Adipocyte (in vitro differentiated cells): ENCODE measurements around the gene PCNX2.

ENCODE experiments used
- DNase-seq: peaks from one replicate; pipeline ENCODE4 v3.0.0-alpha.2; 2015; ENCODE audit warnings: low read depth
- H3K27me3 ChIP-seq: replicated peaks from 2 replicates; pipeline ENCODE4 v1.7.0; 2013; ENCODE audit warnings: mild to moderate bottlenecking, low read length, moderate library complexity; ENCODE audit not compliant: control insufficient read depth, insufficient read depth
- H3K36me3 ChIP-seq: 2 replicates; pipeline ENCODE4 v1.7.0; 2013; ENCODE audit warnings: low read length, mild to moderate bottlenecking, moderate library complexity; ENCODE audit not compliant: control insufficient read depth, insufficient read depth, severe bottlenecking
- H3K4me1 ChIP-seq: 2 replicates; pipeline ENCODE4 v1.7.0; 2013; ENCODE audit warnings: mild to moderate bottlenecking, low read length, moderate library complexity; ENCODE audit not compliant: control insufficient read depth, insufficient read depth
- H3K4me3 ChIP-seq: 2 replicates; pipeline ENCODE4 v1.7.0; 2013; ENCODE audit warnings: mild to moderate bottlenecking, low read length, moderate library complexity
- H3K9ac ChIP-seq: 2 replicates; pipeline ENCODE4 v1.7.0; 2013; ENCODE audit warnings: mild to moderate bottlenecking, low read length, moderate library complexity
- H3K9me3 ChIP-seq: 2 replicates; pipeline ENCODE4 v1.7.0; 2013; ENCODE audit warnings: mild to moderate bottlenecking, low read length, moderate library complexity; ENCODE audit not compliant: control insufficient read depth

Gene PCNX2, protein sequence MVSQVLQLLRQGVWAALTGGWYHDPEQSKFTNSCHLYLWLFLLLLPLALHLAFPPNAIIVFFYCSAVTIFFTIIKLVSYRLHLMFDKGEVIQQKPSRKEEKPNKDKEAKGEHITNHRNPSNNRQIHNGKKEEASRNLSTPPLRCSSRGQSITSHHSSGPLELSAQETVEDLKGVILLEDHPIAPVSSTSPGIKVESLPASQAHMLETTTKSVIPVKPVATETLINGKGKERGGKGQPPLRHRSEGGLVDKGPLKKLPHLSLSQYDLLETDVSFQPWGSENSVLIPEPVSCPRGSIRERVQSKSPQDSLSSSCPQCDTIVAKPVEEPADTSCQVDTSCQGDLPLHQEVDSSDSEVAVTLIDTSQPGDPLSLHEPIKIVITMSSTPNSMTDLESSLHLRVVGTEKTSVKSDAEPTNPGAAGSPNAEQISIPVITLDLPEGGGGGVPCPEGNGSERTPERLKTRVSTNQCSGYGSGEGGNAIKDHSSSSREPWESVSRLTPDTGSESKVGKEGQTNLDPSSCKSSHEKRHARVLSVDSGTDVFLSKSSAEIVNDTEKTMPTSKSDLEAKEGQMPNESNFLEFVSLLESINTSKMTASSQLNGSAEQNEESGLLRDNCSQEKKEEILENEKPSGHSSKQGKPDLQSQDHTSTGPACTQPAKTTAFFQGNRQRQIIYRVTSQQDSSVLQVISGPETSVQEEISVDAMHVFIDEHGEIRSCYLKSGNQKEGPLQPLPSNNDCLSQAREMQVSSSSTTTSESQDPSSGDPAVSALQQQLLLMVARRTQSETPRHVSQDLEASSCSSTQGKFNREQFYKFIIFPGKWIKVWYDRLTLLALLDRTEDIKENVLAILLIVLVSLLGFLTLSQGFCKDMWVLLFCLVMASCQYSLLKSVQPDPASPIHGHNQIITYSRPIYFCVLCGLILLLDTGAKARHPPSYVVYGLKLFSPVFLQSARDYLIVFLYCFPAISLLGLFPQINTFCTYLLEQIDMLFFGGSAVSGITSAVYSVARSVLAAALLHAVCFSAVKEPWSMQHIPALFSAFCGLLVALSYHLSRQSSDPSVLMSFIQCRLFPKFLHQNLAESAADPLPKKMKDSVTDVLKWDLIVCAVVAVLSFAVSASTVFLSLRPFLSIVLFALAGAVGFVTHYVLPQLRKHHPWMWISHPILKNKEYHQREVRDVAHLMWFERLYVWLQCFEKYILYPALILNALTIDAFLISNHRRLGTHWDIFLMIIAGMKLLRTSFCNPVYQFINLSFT (N-terminal part only)

DNA sequence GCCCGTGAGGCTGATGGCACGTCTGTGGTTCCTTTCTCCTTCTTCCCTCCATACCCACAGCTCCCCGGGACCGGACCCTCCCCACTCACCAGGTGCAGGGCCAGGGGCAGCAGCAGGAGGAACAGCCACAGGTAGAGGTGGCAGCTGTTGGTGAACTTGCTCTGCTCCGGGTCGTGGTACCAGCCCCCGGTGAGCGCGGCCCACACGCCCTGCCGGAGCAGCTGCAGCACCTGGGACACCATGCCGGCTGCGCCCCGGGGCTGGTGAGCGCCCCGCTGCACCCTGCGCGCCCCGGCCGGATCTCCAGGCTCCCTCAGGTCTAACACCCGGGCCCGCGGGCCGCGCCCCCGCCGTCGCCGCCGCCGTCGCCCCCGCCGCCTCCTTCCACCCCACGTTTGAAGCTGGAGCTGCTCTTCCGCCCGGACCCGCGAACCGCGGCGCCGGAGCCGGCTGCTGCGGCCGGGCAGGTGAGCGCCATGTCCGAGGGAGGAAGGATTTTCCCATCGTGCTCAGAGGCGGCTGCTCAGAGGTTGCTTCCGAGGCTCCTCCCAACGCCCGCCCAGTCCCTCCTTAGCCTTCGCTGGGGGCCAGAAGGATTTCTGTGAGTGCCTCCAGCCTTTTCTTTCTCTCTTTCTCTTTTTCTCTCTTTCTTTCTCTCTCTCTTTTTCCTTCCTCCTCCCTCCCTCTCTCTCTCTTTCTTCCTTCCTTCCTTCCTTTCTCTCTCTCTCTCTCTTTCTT is at the start of gene PCNX2:
TSS of gene PCNX2 (minus strand) at position 489 of the 738 bp plus-strand sequence. CDS start at position 242, 247 bp downstream.
- DNase-seq = peak; percentile 75
- peaks cover 15% of the 10 kb centered on the region for H3K4me1 ChIP-seq

DNA sequence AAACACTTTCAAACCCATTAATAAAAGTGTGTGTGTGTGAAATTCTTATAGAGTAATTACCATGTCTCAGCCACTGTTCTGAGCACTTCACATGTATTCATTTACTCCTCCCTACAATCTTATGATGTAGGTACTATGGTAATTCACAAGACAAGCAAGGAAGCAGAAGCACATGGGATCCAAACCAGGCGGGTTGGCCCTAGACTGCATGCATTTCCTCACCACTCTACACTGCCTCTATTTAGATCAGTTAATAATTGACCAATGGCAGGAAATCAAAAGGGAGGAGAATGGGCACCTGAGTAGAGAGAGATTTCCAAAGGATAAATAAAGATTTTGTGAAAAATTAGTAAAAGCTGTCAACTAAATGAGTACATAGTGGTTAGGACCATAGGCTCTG is 47.7 kb upstream of the PCNX2 start:
- H3K4me3 ChIP-seq = no peak overlapping the region
- H3K9me3 ChIP-seq = no peaks in the 10 kb centered on the region
- no peak for DNase-seq
- H3K36me3 ChIP-seq = no peaks in the 10 kb centered on the region
- H3K27me3 ChIP-seq = peaks cover 9% of the 10 kb centered on the region
- no peaks in the 10 kb centered on the region for H3K4me1 ChIP-seq
- H3K9ac ChIP-seq = no peak overlapping the region

More for the DNA sequence above, at the start of gene PCNX2:
- Histone ChIP-seq H3K9ac (peak within 1 kb of the TSS; percentile 89), H3K27me3 (no peaks in the 10 kb centered on the region), H3K4me3 (peak within 1 kb of the TSS; percentile 92), H3K9me3 (no peaks in the 10 kb centered on the region), H3K36me3 (no peaks in the 10 kb centered on the region)

DNA sequence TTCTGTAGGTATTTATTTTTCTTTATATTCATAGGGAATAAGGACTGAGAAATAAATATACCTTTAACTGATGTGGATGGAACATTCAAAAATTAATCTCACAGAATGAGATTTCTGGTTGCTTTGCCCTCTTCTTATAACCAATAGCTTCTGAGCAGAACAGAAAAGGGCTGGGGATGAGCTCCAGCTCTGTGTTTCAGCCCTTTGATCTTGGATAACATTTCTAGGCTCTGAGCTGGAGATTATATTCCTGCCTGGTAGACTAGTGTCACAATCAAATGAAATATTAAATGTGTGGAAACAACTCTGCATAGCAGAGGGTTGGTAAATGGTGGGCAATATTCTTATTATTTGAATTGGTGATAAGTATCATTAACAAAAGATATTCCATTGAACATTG is 46.6 kb upstream of the PCNX2 start:
- no peak overlapping the region for H3K9ac ChIP-seq
- H3K36me3 ChIP-seq = no peaks in the 10 kb centered on the region
- H3K4me3 ChIP-seq = no peak overlapping the region
- H3K27me3 ChIP-seq = peaks cover 11% of the 10 kb centered on the region
- H3K4me1 ChIP-seq = no peaks in the 10 kb centered on the region
- H3K9me3 ChIP-seq = no peaks in the 10 kb centered on the region
- no peak for DNase-seq

DNA sequence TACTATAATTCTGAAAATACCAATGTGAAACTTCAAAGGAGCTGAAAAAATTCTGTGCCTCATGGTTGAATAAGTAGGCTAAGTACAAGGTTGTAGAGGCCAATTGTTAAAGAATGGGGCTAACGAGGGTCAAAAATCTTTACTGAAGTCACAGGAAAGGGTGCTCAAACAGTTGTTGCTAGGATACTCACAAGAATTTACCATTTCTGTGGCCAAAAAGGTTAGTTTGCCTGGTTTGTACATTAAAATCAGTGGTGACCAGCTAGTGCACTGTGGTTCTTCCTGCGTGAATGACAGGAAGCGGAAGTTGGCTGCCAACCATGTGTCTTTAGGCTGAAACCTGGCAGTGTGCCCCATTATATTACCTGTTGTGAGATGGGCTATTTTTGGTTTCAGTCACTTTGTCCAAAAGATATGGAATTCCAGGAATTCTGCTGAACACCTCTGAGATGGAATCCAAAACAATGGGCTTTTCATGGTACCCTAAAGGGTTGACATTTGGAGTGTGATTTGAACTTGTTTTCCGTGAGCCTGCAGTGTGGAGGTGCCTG is 45.5 kb upstream of the PCNX2 start:
- H3K9me3 ChIP-seq = no peaks in the 10 kb centered on the region
- no peak overlapping the region for H3K9ac ChIP-seq
- H3K4me3 ChIP-seq = no peak overlapping the region
- peaks cover 11% of the 10 kb centered on the region for H3K27me3 ChIP-seq
- H3K4me1 ChIP-seq = no peaks in the 10 kb centered on the region
- no peaks in the 10 kb centered on the region for H3K36me3 ChIP-seq
- no peak for DNase-seq

DNA sequence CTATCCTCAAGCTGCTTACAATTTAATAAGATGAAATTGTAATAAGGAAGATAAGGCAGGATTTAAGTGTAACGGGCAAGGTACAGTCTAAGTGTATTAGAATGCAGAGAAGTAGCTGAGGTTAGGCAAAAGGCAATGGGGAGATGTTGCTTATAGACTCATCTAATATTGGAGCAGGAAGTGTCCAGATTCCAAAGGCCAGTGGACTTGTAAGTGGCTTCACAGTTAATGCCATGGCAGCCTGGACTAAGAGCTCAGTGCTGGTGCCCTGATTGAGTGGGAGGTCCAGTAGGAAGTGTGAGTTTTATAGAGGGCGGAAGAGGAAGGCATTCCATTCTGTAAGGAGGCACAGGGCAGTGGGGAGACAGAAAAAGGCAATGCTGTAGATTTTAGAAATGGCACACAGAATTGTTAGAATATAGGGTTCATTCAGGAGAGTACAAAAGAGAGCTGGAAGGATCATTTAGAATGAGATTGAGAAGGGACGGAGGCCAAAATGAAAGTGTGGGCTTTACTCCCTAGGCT is 44.6 kb upstream of the PCNX2 start:
- DNase-seq = no peak
- Histone ChIP-seq H3K36me3 (no peaks in the 10 kb centered on the region), H3K4me1 (no peaks in the 10 kb centered on the region), H3K9ac (no peak overlapping the region), H3K4me3 (no peak overlapping the region), H3K9me3 (no peaks in the 10 kb centered on the region), H3K27me3 (peaks cover 11% of the 10 kb centered on the region)

DNA sequence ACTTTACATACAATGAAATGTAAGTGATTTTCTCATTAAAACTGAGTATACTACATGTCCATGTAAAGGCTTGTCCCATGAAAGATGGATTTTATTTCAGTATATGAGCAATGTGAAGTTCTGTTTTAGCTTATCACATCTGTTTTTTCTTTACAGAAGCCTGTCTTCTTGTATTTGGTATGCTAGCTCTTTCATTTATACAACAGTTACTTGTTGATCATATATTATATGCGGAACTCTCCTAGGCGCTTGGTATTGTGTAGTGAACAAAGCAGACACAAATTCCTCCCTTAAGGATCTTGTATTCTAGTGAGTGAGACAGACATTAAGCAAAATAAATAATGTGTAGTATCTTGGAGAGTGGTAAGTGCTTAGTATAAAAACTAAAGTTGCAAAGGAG is 42.6 kb upstream of the PCNX2 start:
- Histone ChIP-seq H3K4me3 (no peak overlapping the region), H3K9ac (no peak overlapping the region), H3K9me3 (no peaks in the 10 kb centered on the region), H3K36me3 (no peaks in the 10 kb centered on the region), H3K27me3 (peaks cover 11% of the 10 kb centered on the region), H3K4me1 (no peaks in the 10 kb centered on the region)
- DNase-seq = no peak

DNA sequence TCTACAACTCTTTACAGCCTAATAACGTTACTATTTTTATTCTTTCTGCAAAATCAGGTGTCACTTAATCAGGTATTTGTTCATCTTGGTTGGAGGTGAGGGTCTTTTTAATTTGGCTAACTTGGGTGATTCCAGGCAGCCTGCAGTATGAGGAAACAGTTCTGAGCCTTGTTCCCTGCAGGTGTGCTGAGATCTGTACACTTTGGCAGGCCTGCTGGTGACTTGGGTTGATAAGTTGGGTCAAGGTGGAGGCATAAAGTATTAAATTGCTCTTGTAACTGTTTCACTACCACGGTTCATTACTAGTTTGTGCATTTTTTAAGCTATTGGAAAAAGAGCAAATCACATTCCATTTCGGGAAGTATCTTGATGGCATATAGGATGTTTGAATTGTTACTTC is 42.0 kb upstream of the PCNX2 start:
- no peak overlapping the region for H3K9ac ChIP-seq
- H3K9me3 ChIP-seq = no peaks in the 10 kb centered on the region
- peaks cover 11% of the 10 kb centered on the region for H3K27me3 ChIP-seq
- no peaks in the 10 kb centered on the region for H3K36me3 ChIP-seq
- DNase-seq = no peak
- H3K4me3 ChIP-seq = no peak overlapping the region
- H3K4me1 ChIP-seq = no peaks in the 10 kb centered on the region

DNA sequence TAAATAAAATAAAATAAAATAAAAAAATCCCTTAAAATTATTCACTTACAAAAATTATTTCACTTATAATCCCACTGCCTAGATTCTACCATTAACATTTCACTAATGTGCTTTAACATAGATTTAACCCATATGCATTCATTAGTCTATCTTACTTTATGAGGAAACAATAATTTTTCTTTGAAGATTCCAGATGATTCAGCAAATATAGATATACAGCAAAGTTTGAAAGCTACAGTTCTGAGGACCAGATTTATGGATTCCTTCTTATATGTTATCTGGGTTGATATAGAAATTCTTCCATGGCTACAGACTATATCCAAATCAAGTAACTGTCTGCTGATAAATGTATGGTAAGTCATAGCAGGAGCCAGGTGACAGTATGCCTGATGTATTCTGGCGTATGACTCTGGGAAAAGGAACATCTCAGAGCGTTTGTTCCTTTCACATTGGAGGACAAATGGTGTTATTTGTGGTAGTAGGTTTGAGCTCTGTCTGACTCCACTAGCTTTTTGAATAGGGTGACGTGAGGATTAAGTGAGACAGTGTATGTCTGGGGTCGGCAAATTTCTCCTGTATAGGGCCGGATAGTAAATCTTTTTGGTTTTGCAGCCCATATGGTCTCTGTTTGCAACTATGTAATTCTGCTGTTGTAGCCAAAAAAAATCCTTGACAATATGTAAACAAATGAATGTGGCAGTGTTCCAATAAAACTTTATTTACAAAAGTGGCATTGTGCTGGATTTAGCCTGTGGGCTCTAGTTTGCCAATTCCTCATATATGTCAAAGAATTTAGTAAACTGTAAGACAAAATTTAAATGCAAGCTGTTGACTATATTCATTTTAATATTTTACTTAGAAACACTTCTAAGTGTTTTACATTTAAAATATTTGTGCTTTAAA is 41.3 kb upstream of the PCNX2 start:
- no peak overlapping the region for H3K9ac ChIP-seq
- no peaks in the 10 kb centered on the region for H3K9me3 ChIP-seq
- no peaks in the 10 kb centered on the region for H3K36me3 ChIP-seq
- no peak for DNase-seq
- no peaks in the 10 kb centered on the region for H3K4me1 ChIP-seq
- peaks cover 11% of the 10 kb centered on the region for H3K27me3 ChIP-seq
- H3K4me3 ChIP-seq = no peak overlapping the region

DNA sequence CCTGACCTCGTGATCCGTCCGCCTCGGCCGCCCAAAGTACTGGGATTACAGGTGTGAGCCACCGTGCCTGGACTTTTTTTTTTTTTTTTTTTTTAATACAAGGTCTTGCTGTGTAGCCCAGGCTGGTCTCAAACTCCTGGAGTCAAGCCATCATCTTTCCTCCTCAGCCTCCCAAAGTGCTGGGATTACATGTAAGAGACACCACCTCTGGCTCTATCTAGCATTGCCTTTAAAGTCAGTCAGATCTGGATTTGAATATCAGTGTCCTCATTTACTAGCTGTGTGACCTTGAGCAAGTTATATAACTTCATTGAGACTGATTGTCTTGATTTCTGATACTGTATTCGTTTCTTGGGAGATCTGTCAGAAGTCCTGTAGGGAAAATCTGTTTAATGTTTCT is 38.6 kb upstream of the PCNX2 start:
- no peaks in the 10 kb centered on the region for H3K36me3 ChIP-seq
- no peak overlapping the region for H3K9ac ChIP-seq
- no peaks in the 10 kb centered on the region for H3K4me1 ChIP-seq
- H3K27me3 ChIP-seq = peaks cover 6% of the 10 kb centered on the region
- H3K9me3 ChIP-seq = no peaks in the 10 kb centered on the region
- H3K4me3 ChIP-seq = no peak overlapping the region
- no peak for DNase-seq
